Measurements from ENCODE around the gene ARF4. TPM values are rescaled to one million over a fixed set of nuclear protein-coding genes. Genes with fewer than 3 reads are reported as not detected.

The ARF4 gene
- total RNA-seq, 2 experiments from 2014 or later: 64.9 to 68.9 TPM

DNA sequence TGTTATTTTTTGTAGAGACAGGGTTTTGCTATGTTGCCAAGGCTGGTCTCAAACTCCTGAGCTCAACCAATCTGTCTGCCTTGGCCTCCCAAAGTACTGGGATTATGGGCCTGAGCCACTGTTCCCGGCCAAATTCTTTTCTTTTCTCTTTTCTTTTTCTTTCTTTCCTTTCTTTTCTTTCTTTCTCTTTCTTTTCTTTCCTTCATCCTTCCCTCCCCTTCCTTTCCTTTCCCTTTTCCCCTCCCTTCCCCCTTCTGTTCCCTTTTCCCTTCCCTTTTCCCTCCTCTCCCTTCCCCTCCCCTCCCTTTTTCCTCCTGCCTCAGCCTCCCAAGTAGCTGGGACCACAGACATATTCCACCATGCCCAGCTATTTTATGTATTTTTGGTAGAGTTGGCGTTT, 3.1 kb upstream of the ARF4 start:
- peaks cover 34% of the 10 kb centered on the region for H3K36me3 Mint-ChIP-seq (ENCODE audit: low read depth)
- peaks cover 19% of the 10 kb centered on the region for H3K4me1 Mint-ChIP-seq
- no peak overlapping the region for H3K27ac Mint-ChIP-seq
- CTCF ChIA-PET: interaction anchor here (0.7 to 1.3 kb wide), 2 partner anchors 203 to 577 kb away, joined by 3 to 5 read pairs; no protein-coding TSS in a partner anchor
- H3K4me3 Mint-ChIP-seq: no peak overlapping the region
- POLR2A ChIA-PET: interaction anchor here (1.3 to 8.7 kb wide), 3 partner anchors 43 to 156 kb away, joined by 3 to 173 read pairs (median 41); partner anchors contain the start of genes PDE12 and SLMAP
- H3K27me3 Mint-ChIP-seq: no peaks in the 10 kb centered on the region
- H3K9me3 Mint-ChIP-seq: no peaks in the 10 kb centered on the region
- DNase-seq: no peak

DNA sequence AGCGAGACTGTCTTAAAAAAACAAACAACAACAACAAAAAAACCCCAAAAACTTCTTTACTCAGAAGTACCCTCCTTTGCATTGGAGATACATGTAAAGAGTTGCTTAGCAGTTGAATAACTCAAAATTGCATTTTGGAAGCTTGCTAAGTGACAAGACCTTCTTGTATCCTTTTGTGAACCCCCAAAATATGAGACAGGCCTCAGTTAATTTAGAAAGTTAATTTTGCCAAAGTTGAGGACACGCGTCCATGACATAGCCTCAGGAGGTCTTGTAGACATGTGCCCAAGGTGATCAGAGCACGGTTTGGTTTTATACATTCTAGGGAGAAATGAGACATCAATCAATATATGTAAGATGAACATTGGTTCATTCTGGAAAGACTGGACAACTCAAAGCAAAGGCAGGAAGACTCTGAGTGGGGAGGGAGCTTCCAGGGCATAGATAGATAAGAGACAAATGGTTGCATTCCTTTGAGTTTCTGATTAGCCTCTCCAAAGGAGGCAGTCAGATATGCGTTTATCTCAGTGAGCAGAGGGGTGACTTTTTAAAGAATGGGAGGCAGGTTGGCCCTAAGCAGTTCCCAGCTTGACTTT, 1.7 kb upstream of the ARF4 start:
- Mint-ChIP-seq H3K27me3 (no peaks in the 10 kb centered on the region), H3K27ac (peak overlapping the region; percentile 98), H3K9me3 (no peaks in the 10 kb centered on the region), H3K4me3 (peak overlapping the region; percentile 87), H3K36me3 (ENCODE audit: low read depth) (peaks cover 38% of the 10 kb centered on the region), H3K4me1 (peaks cover 32% of the 10 kb centered on the region)
- DNase-seq: no peak
- ChIA-PET CTCF (interaction anchor here (1.3 kb wide), 1 partner anchor 201 kb away, joined by 5 read pairs; no protein-coding TSS in a partner anchor), POLR2A (interaction anchor here (0.7 to 8.7 kb wide), 8 partner anchors 12 to 157 kb away, joined by 3 to 173 read pairs (median 4); partner anchors contain the start of genes DENND6A, PDE12 and SLMAP)

DNA sequence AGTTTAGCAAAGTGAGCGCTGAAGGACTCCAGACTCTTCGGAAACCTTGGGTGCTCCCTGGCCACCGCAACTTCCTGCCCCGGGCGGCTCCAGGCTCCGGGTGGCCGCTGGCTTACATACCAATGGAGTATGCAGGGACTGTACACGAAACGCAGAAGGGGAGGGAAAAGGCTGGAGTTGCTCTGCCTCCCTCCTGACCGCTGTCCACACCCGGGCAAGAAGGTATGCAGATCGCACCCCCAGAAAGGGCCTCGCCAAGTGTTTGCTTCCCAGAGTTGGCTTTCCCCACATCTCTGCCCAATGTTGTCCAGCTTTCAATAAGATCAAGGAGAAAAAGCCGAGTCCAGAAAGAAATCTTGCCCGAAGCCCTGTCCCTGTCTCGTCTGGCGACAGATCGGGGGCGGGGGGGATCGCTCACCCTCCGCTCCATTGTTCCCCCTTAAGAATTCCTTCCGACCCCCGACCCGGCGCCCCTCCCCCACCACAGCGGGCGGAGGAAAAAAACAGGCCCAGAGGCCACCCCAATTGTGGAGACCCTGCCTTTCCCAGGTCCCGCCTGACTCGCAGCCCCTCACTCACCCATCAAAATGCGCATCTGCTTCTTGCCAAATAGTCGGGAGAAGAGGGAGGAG, 533 bp downstream of the ARF4 start:
- Mint-ChIP-seq H3K4me3 (peak overlapping the region; percentile 87), H3K4me1 (peaks cover 46% of the 10 kb centered on the region), H3K9me3 (no peaks in the 10 kb centered on the region), H3K36me3 (ENCODE audit: low read depth) (peaks cover 45% of the 10 kb centered on the region), H3K27ac (peak overlapping the region; percentile 98), H3K27me3 (no peaks in the 10 kb centered on the region)
- DNase-seq: peak; percentile 77
- CTCF ChIA-PET: interaction anchor here (0.6 to 2.8 kb wide), 7 partner anchors 26 to 260 kb away, joined by 3 to 10 read pairs (median 4); partner anchors contain the start of genes DENND6A, PDE12 and SLMAP
- POLR2A ChIA-PET: interaction anchor here (0.7 to 8.7 kb wide), 21 partner anchors 8 to 680 kb away, joined by 3 to 173 read pairs (median 5); partner anchors contain the start of genes DENND6A, PDE12 and SLMAP

- POLR2A ChIA-PET: interaction anchor here (0.8 to 8.7 kb wide), 3 partner anchors 14 to 162 kb away, joined by 3 to 173 read pairs (median 6); partner anchors contain the start of genes PDE12 and SLMAP
- peak overlapping the region; percentile 87 for H3K4me3 Mint-ChIP-seq
- peaks cover 40% of the 10 kb centered on the region for H3K36me3 Mint-ChIP-seq (ENCODE audit: low read depth)
- peak overlapping the region; percentile 24 for H3K27ac Mint-ChIP-seq
- no peak for DNase-seq
- no peaks in the 10 kb centered on the region for H3K27me3 Mint-ChIP-seq
- H3K4me1 Mint-ChIP-seq: peaks cover 50% of the 10 kb centered on the region
- CTCF ChIA-PET: no interaction called here
- no peaks in the 10 kb centered on the region for H3K9me3 Mint-ChIP-seq
These were observed 2.6 kb downstream of the ARF4 start for GRCh38 chr3:57594576-57594975.

DNA sequence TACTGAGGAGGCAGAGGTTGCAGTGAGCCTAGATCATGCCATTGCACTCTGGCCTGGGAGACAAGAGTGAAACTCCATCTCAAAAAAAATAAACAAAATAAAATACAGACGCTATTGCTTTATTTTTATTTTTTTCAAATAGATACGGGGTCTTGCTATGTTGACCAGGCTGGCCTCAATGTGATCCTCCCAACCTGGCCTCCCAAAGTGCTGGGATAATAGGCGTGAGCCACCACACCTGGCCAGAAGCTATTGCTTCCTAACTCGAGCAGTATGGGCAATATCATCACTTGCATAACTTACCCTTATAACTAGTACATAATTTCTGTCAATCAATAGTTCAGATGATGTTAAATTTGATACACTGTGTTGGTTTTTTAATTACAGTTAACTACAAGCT, 3.0 kb downstream of the ARF4 start:
- Mint-ChIP-seq H3K4me3 (peak overlapping the region; percentile 87), H3K27ac (no peak overlapping the region), H3K4me1 (peaks cover 45% of the 10 kb centered on the region), H3K9me3 (no peaks in the 10 kb centered on the region), H3K36me3 (ENCODE audit: low read depth) (peaks cover 37% of the 10 kb centered on the region), H3K27me3 (no peaks in the 10 kb centered on the region)
- ChIA-PET CTCF (interaction anchor here (0.5 kb wide), 1 partner anchor 16 kb away, joined by 3 read pairs; no protein-coding TSS in a partner anchor), POLR2A (interaction anchor here (0.8 to 8.7 kb wide), 3 partner anchors 14 to 162 kb away, joined by 3 to 173 read pairs (median 6); partner anchors contain the start of genes PDE12 and SLMAP)
- no peak for DNase-seq

DNA sequence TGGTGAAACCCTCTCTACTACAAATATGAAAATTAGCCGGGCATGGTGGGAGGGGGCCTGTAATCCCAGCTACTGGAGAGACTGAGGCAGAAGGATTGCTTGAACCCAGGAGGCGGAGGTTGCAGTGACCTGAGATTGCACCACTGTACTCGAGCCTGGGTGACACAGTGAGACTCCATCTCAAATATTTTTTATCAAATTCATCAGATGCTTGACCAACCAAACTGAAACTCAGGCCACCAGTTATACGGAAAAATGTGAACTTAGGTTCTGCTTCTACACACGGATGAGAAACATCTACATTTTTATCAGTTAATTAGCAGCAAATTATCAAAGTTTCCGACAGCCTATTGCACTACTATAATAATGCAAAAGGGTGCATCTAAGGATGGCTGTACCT, 4.8 kb downstream of the ARF4 start:
- CTCF ChIA-PET: interaction anchor here (1.0 kb wide), 1 partner anchor 21 kb away, joined by 8 read pairs; no protein-coding TSS in a partner anchor
- Mint-ChIP-seq H3K27ac (no peak overlapping the region), H3K4me3 (no peak overlapping the region), H3K27me3 (no peaks in the 10 kb centered on the region), H3K36me3 (ENCODE audit: low read depth) (peaks cover 39% of the 10 kb centered on the region), H3K9me3 (no peaks in the 10 kb centered on the region), H3K4me1 (peaks cover 42% of the 10 kb centered on the region)
- DNase-seq: no peak
- POLR2A ChIA-PET: interaction anchor here (8.7 kb wide), 1 partner anchor 35 kb away, joined by 173 read pairs; the partner anchor contains the start of gene PDE12

DNA sequence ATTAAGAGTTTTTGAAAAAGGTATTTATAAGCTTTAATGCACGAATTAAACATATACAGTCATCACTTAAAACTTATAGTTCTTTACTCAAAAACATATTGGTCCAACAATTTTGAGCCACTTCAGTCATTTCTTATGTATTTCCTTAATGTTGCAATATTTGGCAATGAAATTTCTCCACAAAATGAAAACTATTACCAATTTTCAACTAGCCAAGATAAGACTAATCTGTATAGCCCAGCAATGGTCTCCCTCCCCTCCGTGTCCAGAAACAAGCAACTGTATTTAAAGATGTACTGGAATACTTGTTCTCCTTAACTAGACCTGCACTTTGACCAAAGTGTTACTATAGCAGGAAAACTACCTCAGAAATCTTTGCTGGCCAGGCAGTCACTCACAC, 9.2 kb downstream of the ARF4 start:
- peaks cover 33% of the 10 kb centered on the region for H3K36me3 Mint-ChIP-seq (ENCODE audit: low read depth)
- no peak for DNase-seq
- H3K4me1 Mint-ChIP-seq: peaks cover 27% of the 10 kb centered on the region
- H3K4me3 Mint-ChIP-seq: no peak overlapping the region
- no peaks in the 10 kb centered on the region for H3K9me3 Mint-ChIP-seq
- H3K27ac Mint-ChIP-seq: no peak overlapping the region
- no peaks in the 10 kb centered on the region for H3K27me3 Mint-ChIP-seq
- POLR2A ChIA-PET: interaction anchor here (3.8 kb wide), 1 partner anchor 9 kb away, joined by 21 read pairs; the partner anchor contains the start of gene ARF4
- CTCF ChIA-PET: no interaction called here

- H3K27me3 Mint-ChIP-seq: no peaks in the 10 kb centered on the region
- H3K4me3 Mint-ChIP-seq: no peak overlapping the region
- H3K9me3 Mint-ChIP-seq: no peaks in the 10 kb centered on the region
- H3K4me1 Mint-ChIP-seq: peaks cover 21% of the 10 kb centered on the region
- POLR2A ChIA-PET: interaction anchor here (0.6 to 3.8 kb wide), 2 partner anchors 10 to 12 kb away, joined by 3 to 21 read pairs; partner anchors contain the start of gene ARF4
- peaks cover 31% of the 10 kb centered on the region for H3K36me3 Mint-ChIP-seq (ENCODE audit: low read depth)
- no peak overlapping the region for H3K27ac Mint-ChIP-seq
- DNase-seq: no peak
- CTCF ChIA-PET: no interaction called here
These were observed 10.4 kb downstream of the ARF4 start for GRCh38 chr3:57586778-57587177.

DNA sequence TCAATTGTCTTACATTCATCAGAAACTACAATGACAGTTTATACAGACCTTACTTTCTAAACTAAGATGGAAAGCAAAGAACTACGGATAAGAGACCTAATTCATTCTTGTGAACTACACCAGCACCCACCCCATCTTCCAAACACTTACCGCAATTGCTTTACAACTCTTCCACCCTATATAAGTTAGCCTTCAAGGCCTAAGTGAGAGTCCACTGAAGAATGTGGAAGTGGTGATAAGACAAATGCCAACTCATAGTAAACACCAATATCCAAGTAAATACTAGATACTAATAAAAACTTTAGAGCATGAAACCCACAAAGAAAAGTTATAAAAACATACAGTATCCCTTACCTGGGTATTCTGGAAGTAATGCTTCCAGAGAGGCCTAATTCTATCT, 13.6 kb downstream of the ARF4 start:
- ChIA-PET CTCF (no interaction called here), POLR2A (no interaction called here)

GRCh38 chr3:57582474-57583168, 14.5 kb downstream of the ARF4 start:
- CTCF ChIA-PET: no interaction called here
- POLR2A ChIA-PET: interaction anchor here (2.8 to 5.1 kb wide), 2 partner anchors 14 to 26 kb away, joined by 17 to 18 read pairs; partner anchors contain the start of genes ARF4 and PDE12
- Mint-ChIP-seq H3K9me3 (no peaks in the 10 kb centered on the region), H3K4me1 (peaks cover 12% of the 10 kb centered on the region), H3K4me3 (no peak overlapping the region), H3K27me3 (no peaks in the 10 kb centered on the region), H3K27ac (no peak overlapping the region), H3K36me3 (ENCODE audit: low read depth) (peaks cover 45% of the 10 kb centered on the region)
- DNase-seq: no peak

More for the DNA sequence above, 13.6 kb downstream of the ARF4 start:
- Mint-ChIP-seq H3K27me3 (no peaks in the 10 kb centered on the region), H3K4me3 (no peak overlapping the region), H3K36me3 (ENCODE audit: low read depth) (peaks cover 43% of the 10 kb centered on the region), H3K4me1 (peaks cover 16% of the 10 kb centered on the region), H3K9me3 (no peaks in the 10 kb centered on the region), H3K27ac (no peak overlapping the region)
- DNase-seq: no peak

GRCh38 chr3:57577801-57578200, 19.3 kb downstream of the ARF4 start:
- Mint-ChIP-seq H3K9me3 (no peaks in the 10 kb centered on the region), H3K36me3 (ENCODE audit: low read depth) (peaks cover 60% of the 10 kb centered on the region), H3K4me3 (no peak overlapping the region), H3K27ac (no peak overlapping the region), H3K4me1 (peaks cover 12% of the 10 kb centered on the region), H3K27me3 (no peaks in the 10 kb centered on the region)
- DNase-seq: no peak
- ChIA-PET POLR2A (interaction anchor here (1.4 to 5.1 kb wide), 3 partner anchors 19 to 21 kb away, joined by 4 to 17 read pairs (median 4); partner anchors contain the start of genes ARF4 and PDE12), CTCF (no interaction called here)

DNA sequence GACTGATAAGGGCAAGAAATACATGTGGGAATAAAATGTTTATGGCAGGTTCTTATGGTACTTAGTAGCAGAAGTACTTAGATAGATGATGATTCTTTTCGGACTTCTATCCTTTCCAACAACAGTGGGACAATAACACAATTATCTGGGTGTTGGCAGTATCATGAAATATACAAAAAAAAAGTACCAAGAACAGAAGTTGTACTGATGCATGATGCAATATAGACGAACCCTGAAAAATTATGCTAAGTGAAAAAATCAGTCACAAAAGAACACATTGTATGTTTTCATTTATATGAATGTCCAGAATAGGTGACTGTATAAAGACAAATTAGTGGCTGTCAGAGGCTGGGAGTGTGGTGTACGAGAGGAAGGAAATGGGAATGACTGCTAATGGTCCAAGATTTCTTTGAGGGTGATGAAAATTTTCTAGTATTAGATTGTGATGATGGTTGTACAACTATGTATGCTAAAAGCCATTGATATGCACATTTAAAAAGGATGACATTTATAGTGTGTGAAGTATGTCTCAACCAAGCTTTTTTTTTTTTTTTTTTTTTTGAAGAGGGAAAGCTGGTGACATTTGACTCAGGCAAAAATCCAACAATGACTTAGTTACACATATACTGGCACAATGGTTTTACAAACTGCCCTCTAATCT, 21.0 kb downstream of the ARF4 start:
- Mint-ChIP-seq H3K27ac (no peak overlapping the region), H3K36me3 (ENCODE audit: low read depth) (peaks cover 66% of the 10 kb centered on the region), H3K9me3 (no peaks in the 10 kb centered on the region), H3K4me3 (no peak overlapping the region), H3K4me1 (peaks cover 12% of the 10 kb centered on the region), H3K27me3 (no peaks in the 10 kb centered on the region)
- DNase-seq: no peak
- ChIA-PET CTCF (no interaction called here), POLR2A (interaction anchor here (1.0 to 1.4 kb wide), 2 partner anchors 20 kb away, joined by 3 to 4 read pairs; partner anchors contain the start of gene PDE12)

Measured in activated CD4-positive, alpha-beta memory T cell treated with anti-CD3 and anti-CD28 coated beads, Interleukin-2, amount 10 ng/mL, durations not matched to agents 7 days and 5 days (primary cell).